CD4-positive, alpha-beta T cell treated with Interleukin-15 for 1 hour (primary cell): ENCODE measurements around the gene CAPN12.

Experiments used
- DNase-seq: peaks from one replicate; pipeline ENCODE4 v3.0.0-alpha.2; 2020

CAPN12 gene

GRCh38 chr19:38709119-38709518 is 35.2 kb downstream of the CAPN12 start:
- no peak for DNase-seq

- DNase-seq = no peak
Observed at GRCh38 chr19:38708413-38709024, 35.8 kb downstream of the CAPN12 start.

- DNase-seq = no peak
Observed at GRCh38 chr19:38707512-38708114, 36.7 kb downstream of the CAPN12 start.

- no peak for DNase-seq
Observed at GRCh38 chr19:38706792-38707511, 37.3 kb downstream of the CAPN12 start.

GRCh38 chr19:38705197-38706019 is 38.9 kb downstream of the CAPN12 start:
- DNase-seq = no peak

GRCh38 chr19:38704488-38705026 is 39.7 kb downstream of the CAPN12 start:
- no peak for DNase-seq

- DNase-seq = no peak
Observed at GRCh38 chr19:38703509-38703908, 40.8 kb downstream of the CAPN12 start.

- DNase-seq = no peak
Observed at GRCh38 chr19:38702278-38702677, 42.0 kb downstream of the CAPN12 start.

GRCh38 chr19:38701455-38702063 is 42.7 kb downstream of the CAPN12 start:
- DNase-seq = no peak

- no peak for DNase-seq
Observed at GRCh38 chr19:38700902-38701454, 43.3 kb downstream of the CAPN12 start.

GRCh38 chr19:38700350-38700901 is 43.8 kb downstream of the CAPN12 start:
- no peak for DNase-seq

GRCh38 chr19:38699647-38700349 is 44.5 kb downstream of the CAPN12 start:
- no peak for DNase-seq

GRCh38 chr19:38699027-38699346 is 45.3 kb downstream of the CAPN12 start:
- DNase-seq = no peak

- DNase-seq = no peak
Observed at GRCh38 chr19:38698225-38699026, 45.8 kb downstream of the CAPN12 start.

GRCh38 chr19:38697641-38698071 is 46.6 kb downstream of the CAPN12 start:
- no peak for DNase-seq

GRCh38 chr19:38697197-38697596 is 47.1 kb downstream of the CAPN12 start:
- no peak for DNase-seq

- DNase-seq = no peak
Observed at GRCh38 chr19:38696729-38697055, 47.6 kb downstream of the CAPN12 start.

- no peak for DNase-seq
Observed at GRCh38 chr19:38695832-38696728, 48.2 kb downstream of the CAPN12 start.

- no peak for DNase-seq
Observed at GRCh38 chr19:38695317-38695683, 49.0 kb downstream of the CAPN12 start.
